ENCODE measurements around the gene BCAN. TPM values are rescaled to one million over a fixed set of nuclear protein-coding genes. Genes with fewer than 3 reads are reported as not detected.

BCAN gene
- total and polyA plus RNA-seq, 10 donors: 0.10 to 0.11 TPM; not detected in 8

DNA sequence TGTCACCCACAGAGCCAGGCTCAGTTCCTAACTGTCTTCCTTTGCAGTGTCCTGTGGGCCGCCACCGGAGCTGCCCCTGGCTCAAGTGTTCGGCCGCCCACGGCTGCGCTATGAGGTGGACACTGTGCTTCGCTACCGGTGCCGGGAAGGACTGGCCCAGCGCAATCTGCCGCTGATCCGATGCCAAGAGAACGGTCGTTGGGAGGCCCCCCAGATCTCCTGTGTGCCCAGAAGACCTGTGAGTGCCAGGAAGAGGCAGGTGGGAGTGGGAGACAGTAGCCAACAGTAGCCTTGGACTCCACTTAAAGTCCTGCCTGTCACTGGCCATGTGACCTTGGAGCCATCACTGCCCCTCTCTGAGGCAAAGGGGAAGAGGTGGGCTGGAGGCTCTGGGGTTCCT, 16.6 kb downstream of the BCAN start:
- intact Hi-C loops (cut with DNase I; ENCODE audit: low total_unique reads): no loop called here
- 82 to 97% (median 87%) methylated on average over 7 to 14 of the region's 14 CpGs for WGBS, 5 donors
- Histone ChIP-seq H3K4me1 (peaks cover 46 to 77% (median 71%) of the 10 kb centered on the region in 6 donors), H3K27me3 (replicated peaks in 1 of 7) (peaks cover 0 to 47% (median 16%) of the 10 kb centered on the region in 7 donors), H3K4me3 (no peak overlapping the region), H3K36me3 (no peaks in the 10 kb centered on the region), H3K27ac (no peak overlapping the region), H3K9me3 (no peaks in the 10 kb centered on the region)
- TF ChIP-seq POLR2AphosphoS5 (IDR thresholded peaks at IDR 0.05) (no peak), POLR2A (IDR thresholded peaks at IDR 0.05) (no peak)
- TF ChIP-seq, protein P1, sequence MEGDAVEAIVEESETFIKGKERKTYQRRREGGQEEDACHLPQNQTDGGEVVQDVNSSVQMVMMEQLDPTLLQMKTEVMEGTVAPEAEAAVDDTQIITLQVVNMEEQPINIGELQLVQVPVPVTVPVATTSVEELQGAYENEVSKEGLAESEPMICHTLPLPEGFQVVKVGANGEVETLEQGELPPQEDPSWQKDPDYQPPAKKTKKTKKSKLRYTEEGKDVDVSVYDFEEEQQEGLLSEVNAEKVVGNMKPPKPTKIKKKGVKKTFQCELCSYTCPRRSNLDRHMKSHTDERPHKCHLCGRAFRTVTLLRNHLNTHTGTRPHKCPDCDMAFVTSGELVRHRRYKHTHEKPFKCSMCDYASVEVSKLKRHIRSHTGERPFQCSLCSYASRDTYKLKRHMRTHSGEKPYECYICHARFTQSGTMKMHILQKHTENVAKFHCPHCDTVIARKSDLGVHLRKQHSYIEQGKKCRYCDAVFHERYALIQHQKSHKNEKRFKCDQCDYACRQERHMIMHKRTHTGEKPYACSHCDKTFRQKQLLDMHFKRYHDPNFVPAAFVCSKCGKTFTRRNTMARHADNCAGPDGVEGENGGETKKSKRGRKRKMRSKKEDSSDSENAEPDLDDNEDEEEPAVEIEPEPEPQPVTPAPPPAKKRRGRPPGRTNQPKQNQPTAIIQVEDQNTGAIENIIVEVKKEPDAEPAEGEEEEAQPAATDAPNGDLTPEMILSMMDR (IDR thresholded peaks at IDR 0.05 in 8 of 11, conservative IDR thresholded peaks at IDR 0.05 in 3 of 11): no peak
- DNase-seq: no peak

DNA sequence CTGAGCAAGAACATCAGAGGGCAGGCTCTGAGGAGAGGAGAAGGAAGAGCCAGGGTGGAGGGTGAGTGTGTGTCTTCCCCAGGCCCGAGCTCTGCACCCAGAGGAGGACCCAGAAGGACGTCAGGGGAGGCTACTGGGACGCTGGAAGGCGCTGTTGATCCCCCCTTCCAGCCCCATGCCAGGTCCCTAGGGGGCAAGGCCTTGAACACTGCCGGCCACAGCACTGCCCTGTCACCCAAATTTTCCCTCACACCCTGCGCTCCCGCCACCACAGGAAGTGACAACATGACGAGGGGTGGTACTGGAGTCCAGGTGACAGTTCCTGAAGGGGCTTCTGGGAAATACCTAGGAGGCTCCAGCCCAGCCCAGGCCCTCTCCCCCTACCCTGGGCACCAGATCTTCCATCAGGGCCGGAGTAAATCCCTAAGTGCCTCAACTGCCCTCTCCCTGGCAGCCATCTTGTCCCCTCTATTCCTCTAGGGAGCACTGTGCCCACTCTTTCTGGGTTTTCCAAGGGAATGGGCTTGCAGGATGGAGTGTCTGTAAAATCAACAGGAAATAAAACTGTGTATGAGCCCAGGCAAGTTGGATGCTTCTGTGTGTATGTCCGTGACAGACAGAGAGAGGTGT, 17.1 kb downstream of the BCAN start:
- TF ChIP-seq, protein P1 (IDR thresholded peaks at IDR 0.05 in 8 of 11, conservative IDR thresholded peaks at IDR 0.05 in 3 of 11): no peak
- no peak for TF ChIP-seq POLR2AphosphoS5 (IDR thresholded peaks at IDR 0.05)
- no peak for TF ChIP-seq POLR2A (IDR thresholded peaks at IDR 0.05)
- 57 to 73% (median 72%) methylated on average over 9 to 10 of the region's 10 CpGs for WGBS, 5 donors
- no peak for DNase-seq
- Histone ChIP-seq H3K36me3 (no peaks in the 10 kb centered on the region), H3K27ac (peak overlapping the region in 5 of 8 donors; percentile 19 to 87 (median 82)), H3K4me1 (peaks cover 50 to 83% (median 75%) of the 10 kb centered on the region in 6 donors), H3K4me3 (no peak overlapping the region), H3K27me3 (replicated peaks in 1 of 7) (peaks cover 0 to 42% (median 16%) of the 10 kb centered on the region in 7 donors), H3K9me3 (no peaks in the 10 kb centered on the region)
- intact Hi-C loops (cut with DNase I; ENCODE audit: low total_unique reads): no loop called here

DNA sequence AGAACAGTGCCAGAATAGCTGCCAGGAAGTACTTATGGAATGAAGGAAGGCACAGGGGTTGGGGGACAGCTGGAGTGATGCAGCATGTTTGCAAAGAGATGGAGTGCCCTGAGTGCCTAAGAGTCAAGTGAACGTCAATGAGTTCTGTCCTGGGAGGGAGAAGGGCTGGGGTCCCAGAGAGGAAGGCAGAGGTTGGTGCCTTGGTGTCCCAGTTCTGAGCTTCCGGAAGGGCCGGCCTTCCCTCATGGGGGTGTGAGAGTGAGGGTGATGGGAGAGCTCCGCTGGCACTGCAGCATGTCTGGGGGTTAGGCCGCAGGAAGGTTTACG, 17.7 kb downstream of the BCAN start:
- Histone ChIP-seq H3K9me3 (no peaks in the 10 kb centered on the region), H3K27ac (peak overlapping the region in 5 of 8 donors; percentile 19 to 87 (median 82)), H3K4me3 (peak overlapping the region in 2 of 8 donors; percentile 16 to 55), H3K4me1 (peaks cover 56 to 89% (median 81%) of the 10 kb centered on the region in 6 donors), H3K36me3 (no peaks in the 10 kb centered on the region), H3K27me3 (replicated peaks in 1 of 7) (peaks cover 0 to 36% (median 16%) of the 10 kb centered on the region in 7 donors)
- 18 to 33% (median 29%) methylated on average over 6 of the region's 6 CpGs for WGBS, 5 donors
- intact Hi-C loops (cut with DNase I; ENCODE audit: low total_unique reads): no loop called here
- DNase-seq: no peak
- TF ChIP-seq, protein P1 (IDR thresholded peaks at IDR 0.05 in 8 of 11, conservative IDR thresholded peaks at IDR 0.05 in 3 of 11): no peak
- TF ChIP-seq POLR2AphosphoS5 (IDR thresholded peaks at IDR 0.05) (no peak), POLR2A (IDR thresholded peaks at IDR 0.05) (no peak)

DNA sequence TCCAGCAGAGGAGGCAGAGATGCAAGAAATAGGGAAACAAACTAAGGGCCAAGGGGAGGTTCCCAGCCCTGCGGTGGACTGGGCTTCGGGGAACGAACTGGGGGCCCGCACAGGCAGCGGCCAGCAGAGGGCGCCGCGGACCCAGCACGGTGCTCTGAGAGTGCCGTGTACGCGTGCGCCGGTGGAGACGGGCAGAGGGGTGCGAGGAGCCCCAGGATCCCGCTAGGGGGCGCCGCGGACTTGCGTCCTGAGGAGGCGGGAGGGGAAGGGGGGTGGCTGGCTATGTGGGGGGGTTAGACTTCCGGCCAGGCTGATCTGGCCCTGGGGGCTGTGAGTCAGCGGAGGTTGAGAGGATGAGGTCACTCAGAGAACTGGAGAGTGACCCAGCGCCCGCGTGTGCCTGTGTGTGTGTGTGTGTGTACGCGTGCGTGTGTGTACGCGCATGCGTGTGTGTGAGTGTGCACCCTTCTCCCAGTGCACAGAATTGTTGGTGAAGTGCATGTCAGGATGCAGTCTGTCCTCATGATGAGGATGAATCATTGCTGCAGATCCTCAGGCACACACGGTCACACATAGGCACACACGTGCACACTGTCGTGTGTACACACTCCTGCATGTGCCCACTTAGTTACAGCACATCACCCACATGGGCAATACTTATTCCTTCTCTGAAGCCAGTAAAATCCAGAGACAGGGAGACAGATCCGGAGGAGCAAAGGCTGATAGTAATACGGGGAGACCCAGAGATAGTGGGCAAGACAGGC, 18.3 kb downstream of the BCAN start:
- 11 to 21% (median 18%) methylated on average over 18 to 38 of the region's 38 CpGs for WGBS, 5 donors
- H3K36me3 ChIP-seq: no peaks in the 10 kb centered on the region
- peak overlapping the region; percentile 67 to 87 (median 80) for H3K27ac ChIP-seq
- peak; percentile 97 for DNase-seq
- intact Hi-C loops (cut with DNase I; ENCODE audit: low total_unique reads): no loop called here
- H3K4me3 ChIP-seq: peak overlapping the region in 5 of 8 donors; percentile 7 to 55 (median 17)
- peak; percentile 62 to 85 (median 74) for TF ChIP-seq POLR2AphosphoS5 (IDR thresholded peaks at IDR 0.05)
- no peak for TF ChIP-seq POLR2A (IDR thresholded peaks at IDR 0.05)
- TF ChIP-seq, protein P1 (IDR thresholded peaks at IDR 0.05 in 8 of 11, conservative IDR thresholded peaks at IDR 0.05 in 3 of 11): peak; percentile 94 to 99 (median 98)
- peaks cover 61 to 94% (median 86%) of the 10 kb centered on the region in 6 donors for H3K4me1 ChIP-seq
- H3K27me3 ChIP-seq (replicated peaks in 1 of 7): peaks cover 0 to 30% (median 16%) of the 10 kb centered on the region in 7 donors
- H3K9me3 ChIP-seq: no peaks in the 10 kb centered on the region

Data from spleen (tissue), 11 donors.